ENCODE data around the gene MAP2K3.

GRCh38 chr17:21302711-21303425 is 18.4 kb downstream of the MAP2K3 start:
- TF ChIP-seq TAF1 (IDR thresholded peaks at IDR 0.05; ENCODE audit: borderline replicate concordance, insufficient read depth, low read length) (no peak), FOXP2 (optimal IDR thresholded peaks at IDR 0.05; ENCODE audit: borderline replicate concordance, extremely low read depth, extremely low read length, insufficient read depth) (no peak), POLR2AphosphoS5 (IDR thresholded peaks at IDR 0.05; ENCODE audit: low read depth, low read length) (no peak)
